Dedifferentiated amniotic fluid mesenchymal stem cell (primary cell): ENCODE results near the gene TMEM132D.
"Not testable (repeated sequence)": the region's sequence is repeated elsewhere in the genome, so short reads cannot be mapped to it uniquely, and the experiment has no call there.

Source experiments
- DNase-seq: peaks from one replicate; pipeline ENCODE4 v3.0.0-alpha.2; 2016; ENCODE audit errors: extremely low spot score

Gene TMEM132D

DNA sequence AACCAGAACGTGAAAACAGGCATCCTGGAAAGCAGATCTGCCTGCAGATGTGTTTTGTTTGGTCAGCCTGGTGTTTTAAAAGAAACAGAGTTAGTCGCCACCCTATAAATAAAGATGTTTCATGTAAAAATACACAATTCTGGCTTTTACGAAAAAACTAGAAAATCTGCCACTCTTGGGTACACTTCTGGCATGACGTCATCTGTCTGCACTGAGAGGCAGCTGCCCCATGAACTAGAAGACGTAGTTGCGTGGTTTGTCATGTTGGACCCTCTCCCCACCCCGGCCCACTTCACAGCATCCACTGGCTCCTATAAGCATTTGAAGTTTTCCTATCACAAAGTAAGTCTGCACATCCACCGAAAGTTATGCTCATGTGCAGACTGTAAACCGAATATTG is 658.1 kb downstream of the TMEM132D start:
- no peak for DNase-seq

DNA sequence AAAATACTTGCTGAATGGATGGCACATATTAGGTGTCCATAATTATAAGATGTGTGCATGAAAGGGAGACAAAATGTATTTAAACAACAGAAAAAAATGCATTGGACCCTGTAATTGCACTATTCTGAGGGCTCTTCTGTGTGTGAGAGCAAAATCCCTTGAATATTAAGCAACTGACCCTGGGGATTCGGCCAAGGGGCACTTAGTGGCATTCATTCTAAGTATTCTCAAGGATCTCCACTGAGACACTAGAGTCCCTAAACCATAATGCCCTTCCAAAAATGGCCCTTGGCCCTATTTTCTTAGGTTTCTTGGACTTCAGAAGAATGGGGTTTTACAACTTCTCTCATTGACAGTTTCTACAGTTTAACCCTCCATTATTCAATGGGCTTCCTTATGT is 662.0 kb downstream of the TMEM132D start:
- DNase-seq = no peak

- DNase-seq = no peak
Observed at GRCh38 chr12:129237881-129238280, 665.9 kb downstream of the TMEM132D start.

DNA sequence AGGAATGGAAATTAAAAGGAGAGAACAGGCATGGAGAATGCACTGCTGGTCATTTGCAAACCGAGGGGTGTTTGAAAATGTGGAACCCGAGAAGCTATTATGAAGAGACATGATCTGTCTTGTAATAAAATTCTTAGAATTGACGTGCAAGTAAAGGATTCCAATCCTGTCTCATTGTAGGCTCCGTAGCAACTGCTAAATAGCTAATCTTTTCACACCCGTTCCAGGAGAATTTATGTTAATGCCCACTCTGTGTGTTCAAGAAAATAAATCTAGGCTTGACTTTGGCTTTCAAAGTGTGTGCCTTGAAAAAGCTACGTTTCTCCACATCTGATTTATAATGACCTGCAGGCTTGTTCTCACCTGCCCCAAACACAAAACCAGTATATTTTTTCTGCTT is 669.6 kb downstream of the TMEM132D start:
- no peak for DNase-seq

- no peak for DNase-seq
Observed at GRCh38 chr12:129231491-129231890, 672.3 kb downstream of the TMEM132D start.

DNA sequence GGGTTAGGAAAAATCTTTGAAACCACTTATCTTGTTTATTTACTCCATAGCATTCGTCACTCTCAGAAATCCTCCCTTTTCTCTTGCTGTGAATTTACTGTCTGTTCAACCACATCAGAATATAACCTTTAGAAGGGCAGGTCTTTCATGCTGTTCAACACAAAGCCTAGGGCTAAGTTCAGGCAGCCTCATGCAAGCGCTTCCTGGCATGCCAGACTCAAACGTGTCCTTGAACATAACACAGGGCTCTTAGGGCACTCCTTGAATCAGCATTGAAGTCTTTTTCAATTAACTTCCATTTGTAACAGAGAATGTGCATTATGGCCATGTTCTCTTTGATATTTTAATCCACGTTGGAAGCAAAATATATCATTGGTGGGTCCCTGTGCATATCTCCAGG is 672.8 kb downstream of the TMEM132D start:
- no peak for DNase-seq

DNA sequence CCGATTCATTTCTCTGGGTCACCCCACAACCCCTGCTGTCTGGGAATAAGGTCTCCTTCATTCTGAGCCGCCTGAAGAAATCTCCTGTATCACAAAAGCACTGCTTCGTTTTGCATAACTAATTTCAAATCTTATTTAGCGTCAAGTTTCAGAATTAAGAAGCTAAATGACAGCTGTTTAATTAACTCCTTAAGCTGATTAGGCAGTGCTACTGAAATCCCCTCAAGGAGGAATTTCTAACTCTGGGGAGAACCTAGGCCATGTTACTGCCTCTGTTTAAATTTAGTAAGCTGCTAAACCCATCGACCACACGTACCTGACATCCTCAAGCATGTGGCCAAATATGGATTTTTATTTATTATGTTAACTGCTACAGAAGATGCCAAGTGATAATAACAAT is 677.0 kb downstream of the TMEM132D start:
- no peak for DNase-seq

DNA sequence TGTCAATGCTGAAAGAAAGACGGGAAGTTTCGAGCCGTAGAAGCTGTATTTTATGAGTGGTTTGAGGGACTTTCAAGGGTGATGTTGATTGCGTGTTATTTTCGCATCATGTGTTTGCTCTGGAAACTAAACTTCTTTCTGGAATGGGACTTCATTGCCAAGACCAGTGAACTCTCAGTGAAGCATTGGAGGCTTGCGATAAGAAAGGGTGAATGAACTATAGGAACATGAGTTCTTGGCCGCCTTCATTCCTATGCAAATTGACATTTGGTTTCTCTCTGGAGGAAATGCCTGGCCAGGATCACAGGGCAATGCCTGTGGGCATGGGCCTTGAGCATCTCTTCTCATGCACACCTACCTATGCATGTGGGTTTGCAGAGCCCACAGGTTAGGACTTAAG is 677.8 kb downstream of the TMEM132D start:
- no peak for DNase-seq

DNA sequence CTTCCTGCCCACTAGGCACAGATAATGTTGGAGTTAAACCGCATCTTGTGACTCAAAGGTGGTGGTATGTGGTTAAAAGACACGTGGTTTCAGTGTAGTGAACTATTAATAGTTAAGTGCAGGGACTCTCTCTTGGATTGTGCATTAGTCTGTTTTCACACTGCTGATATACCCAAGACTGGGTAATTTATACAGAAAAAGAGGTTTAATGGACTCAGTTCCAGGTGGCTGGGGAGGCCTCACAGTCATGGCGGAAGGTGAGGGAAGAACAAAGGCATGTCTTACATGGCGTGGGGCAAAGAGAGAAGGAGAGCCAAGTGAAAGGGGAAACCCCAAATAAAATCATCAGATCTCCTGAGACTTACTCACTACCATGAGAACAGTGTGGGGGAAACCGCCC is 688.3 kb downstream of the TMEM132D start:
- no peak for DNase-seq

- DNase-seq = no peak
Observed at GRCh38 chr12:129213551-129213950, 690.3 kb downstream of the TMEM132D start.

- DNase-seq = no peak
Observed at GRCh38 chr12:129211862-129212630, 691.8 kb downstream of the TMEM132D start.

- DNase-seq = no peak
Observed at GRCh38 chr12:129208566-129208965, 695.3 kb downstream of the TMEM132D start.

- DNase-seq = no peak
Observed at GRCh38 chr12:129207084-129207483, 696.7 kb downstream of the TMEM132D start.

GRCh38 chr12:129203456-129203855 is 700.4 kb downstream of the TMEM132D start:
- no peak for DNase-seq

DNA sequence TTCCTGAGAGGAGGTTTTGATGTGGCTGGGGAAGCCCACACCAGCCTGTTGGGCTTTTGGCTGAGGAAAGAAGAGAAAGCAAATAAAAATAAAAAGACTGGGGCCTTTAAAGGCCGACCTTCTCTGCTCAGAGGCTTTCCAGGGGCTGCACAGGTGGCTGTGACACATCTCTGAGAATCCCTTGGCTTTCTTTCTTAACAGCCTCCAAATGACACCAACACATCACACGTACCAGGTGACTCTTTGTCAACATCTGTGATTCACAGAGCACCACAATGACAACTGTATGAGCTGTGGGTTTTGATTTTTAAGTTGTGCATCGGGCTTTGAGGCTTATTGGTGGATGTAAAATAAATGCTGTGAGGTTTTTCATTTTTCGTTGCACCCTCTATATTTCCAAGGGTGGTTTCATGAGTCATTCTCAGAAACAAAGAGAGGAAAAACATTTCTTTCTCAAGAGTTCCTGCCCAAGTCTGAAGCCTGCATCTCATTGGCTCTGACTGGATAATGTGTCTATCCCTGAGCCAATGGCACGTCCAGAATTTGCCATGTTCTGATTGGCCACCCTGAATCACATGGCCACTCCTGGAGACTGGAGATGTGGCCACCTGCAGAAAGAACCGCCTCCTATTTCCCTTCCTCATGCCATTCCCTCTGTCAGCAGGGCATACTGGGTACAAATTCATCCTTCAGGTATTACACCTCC is 701.6 kb downstream of the TMEM132D start:
- no peak for DNase-seq

DNA sequence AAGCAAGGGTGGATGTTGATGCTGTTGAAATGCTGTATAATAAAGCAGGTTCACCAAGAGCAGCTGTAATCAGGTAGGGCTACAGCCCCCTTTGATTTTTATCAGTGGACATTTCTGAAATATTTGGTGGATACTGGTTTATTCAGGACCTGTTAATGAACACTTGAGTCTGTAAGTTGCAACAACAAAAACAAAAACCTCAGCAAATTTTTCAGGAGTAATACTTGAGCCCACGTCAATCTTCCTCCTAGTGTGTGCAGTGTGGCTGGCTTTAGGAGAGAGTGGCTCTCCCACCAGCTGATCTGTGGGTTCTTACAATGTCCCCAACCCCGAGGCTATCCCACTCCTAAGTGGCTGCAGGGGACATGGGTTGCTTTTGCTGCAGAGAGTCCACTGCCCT is 702.8 kb downstream of the TMEM132D start:
- no peak for DNase-seq

- DNase-seq = no peak
Observed at GRCh38 chr12:129200576-129200975, 703.2 kb downstream of the TMEM132D start.

GRCh38 chr12:129196927-129197326 is 706.9 kb downstream of the TMEM132D start:
- no peak for DNase-seq

- DNase-seq = no peak
Observed at GRCh38 chr12:129195081-129195480, 708.7 kb downstream of the TMEM132D start.

DNA sequence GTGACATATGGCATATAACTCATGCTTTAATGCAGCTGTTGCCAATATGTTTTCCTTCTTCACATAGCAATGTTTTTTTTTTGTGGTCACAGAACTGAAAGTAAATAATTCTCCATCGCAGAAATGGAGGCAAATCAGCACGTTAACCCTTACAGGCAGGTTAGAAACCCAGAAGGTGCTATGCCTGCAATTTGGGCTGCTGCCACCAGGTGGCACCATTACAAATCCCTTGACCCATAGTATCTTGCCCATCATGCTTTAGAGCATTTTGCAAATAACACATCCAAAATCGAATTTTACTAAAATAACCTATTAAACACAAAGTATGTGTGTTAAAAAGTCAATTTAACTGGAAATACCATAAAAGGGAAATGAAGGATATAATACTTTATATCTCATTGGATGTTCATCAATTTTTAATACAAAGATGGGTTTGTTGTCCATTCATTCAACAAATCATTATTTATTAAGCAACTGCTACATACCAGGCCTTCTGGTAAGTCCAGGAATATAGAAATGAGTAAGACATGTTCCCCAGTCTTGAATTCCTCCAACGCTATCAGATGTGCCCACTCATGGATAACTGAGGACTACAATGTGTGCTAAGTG is 710.5 kb downstream of the TMEM132D start:
- DNase-seq = no peak

GRCh38 chr12:129190827-129191226 is 713.0 kb downstream of the TMEM132D start:
- DNase-seq = no peak

GRCh38 chr12:129189879-129190278 is 713.9 kb downstream of the TMEM132D start:
- DNase-seq = not testable (repeated sequence)

DNA sequence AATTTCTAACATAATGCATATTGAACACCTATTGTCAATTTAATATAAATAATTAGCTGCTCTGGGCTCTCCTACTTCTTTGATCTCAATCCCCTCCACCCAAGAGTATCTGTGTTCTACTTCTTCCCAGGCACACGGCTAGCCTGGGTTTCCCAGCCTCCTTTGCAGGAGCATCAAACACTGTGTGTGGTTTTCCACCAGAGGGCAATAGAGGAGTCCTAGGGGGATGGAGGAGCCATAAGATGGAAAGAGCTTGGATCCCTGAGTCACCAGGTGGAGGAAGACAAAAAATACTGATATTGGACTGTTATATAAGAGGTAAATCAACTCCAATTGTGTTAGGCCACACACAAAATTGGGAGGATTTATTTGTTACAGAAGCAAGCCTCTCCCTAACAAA is 716.9 kb downstream of the TMEM132D start:
- no peak for DNase-seq
